HFFc6 (cell line): ENCODE measurements around the gene GPC1. TPM values are rescaled to one million over a fixed set of nuclear protein-coding genes. Genes with fewer than 3 reads are reported as not detected.

ENCODE experiments used
- DNase-seq: peaks from one replicate; pipeline ENCODE4 v3.0.0-alpha.2; 2018
- H3K27ac Mint-ChIP-seq: 2 replicates; pipeline ENCODE4 v1.8.0; 2020; ENCODE audit warnings: mild to moderate bottlenecking, mixed read lengths
- H3K27me3 Mint-ChIP-seq: 2 replicates; pipeline ENCODE4 v1.8.0; 2021; ENCODE audit warnings: mild to moderate bottlenecking, moderate library complexity, mixed read lengths; ENCODE audit not compliant: insufficient read depth
- H3K36me3 Mint-ChIP-seq: 2 replicates; pipeline ENCODE4 v1.8.0; 2021; ENCODE audit warnings: low read depth, mixed read lengths
- H3K4me1 Mint-ChIP-seq: 2 replicates; pipeline ENCODE4 v1.8.0; 2020; ENCODE audit warnings: low read depth, mixed read lengths
- H3K4me3 Mint-ChIP-seq: 2 replicates; pipeline ENCODE4 v1.8.0; 2020; ENCODE audit warnings: mild to moderate bottlenecking, moderate library complexity, mixed read lengths
- H3K9me3 Mint-ChIP-seq: 2 replicates; pipeline ENCODE4 v1.8.0; 2020; ENCODE audit warnings: mild to moderate bottlenecking, mixed read lengths
- total RNA-seq, 6 experiments: library from RNA; stranded (reverse); fragmentation: NEBNext Ultra II Directional; extraction: Animal tissue kit (Norgen Biotek cat#: 25700); gene quantifications; 2 replicates in 1 of 6; 3 replicates in 5 of 6; pipeline ENCODE4 v1.2.3, GENCODE V29; 2021
- TF ChIP-seq, protein P1 (sequence below): fragments of 200-600 bp; sonication (generic); IDR thresholded peaks from 2 replicates; pipeline ENCODE4 v1.5.0; 2021; ENCODE audit warnings: antibody characterized with exemption, mild to moderate bottlenecking

Gene GPC1
- total RNA-seq, 6 experiments from 2014 or later, result 315 to 403 (median 350) TPM

DNA sequence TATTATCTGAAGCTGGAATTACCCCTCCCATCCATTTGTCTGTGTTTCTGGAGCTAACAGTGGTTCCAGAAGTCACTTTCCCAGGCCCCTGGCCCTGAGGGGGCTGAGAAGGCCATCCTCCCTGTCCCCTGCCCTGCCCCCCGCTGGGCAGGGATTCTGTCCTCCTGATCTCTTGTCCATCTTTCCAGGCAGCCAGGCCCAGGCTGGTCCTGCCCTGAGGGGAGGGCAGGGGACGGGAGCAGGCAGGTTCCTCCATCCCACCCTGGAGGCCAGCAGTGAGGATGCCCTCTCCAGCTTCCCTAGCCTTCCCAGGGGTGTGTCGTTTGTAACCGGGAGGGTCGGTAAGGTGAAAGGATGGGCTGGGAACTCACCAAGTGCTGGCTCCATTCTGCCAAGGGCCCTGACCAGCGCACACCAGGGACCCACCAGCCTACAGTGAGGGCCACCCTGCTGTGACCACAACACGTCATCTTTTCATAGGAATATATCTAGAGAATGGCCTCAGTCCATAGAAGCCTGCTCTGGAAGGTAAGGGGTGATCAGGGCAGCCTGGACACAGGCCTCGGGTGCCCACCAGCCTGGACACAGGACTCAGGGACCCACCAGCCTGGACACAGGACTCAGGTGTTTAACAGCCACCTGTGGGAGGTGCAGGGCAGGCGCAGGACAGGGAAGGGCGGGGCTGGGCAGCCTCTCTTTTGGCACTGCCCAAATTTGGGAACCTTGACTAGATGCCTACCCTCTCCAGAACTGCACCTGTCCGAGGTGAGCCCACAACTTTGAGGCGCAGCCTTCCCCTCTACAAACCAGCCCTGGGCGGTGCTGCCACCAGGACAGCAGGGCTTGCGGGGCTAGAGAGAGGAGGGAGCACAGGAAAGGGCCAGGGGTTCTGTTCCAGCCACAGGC is 35.8 kb upstream of the GPC1 start:
- DNase-seq, result no peak
- no peaks in the 10 kb centered on the region for H3K4me1 Mint-ChIP-seq
- H3K4me3 Mint-ChIP-seq, result no peak overlapping the region
- H3K27me3 Mint-ChIP-seq, result no peaks in the 10 kb centered on the region; the same call in 1 of the 2 replicates
- TF ChIP-seq, protein P1, sequence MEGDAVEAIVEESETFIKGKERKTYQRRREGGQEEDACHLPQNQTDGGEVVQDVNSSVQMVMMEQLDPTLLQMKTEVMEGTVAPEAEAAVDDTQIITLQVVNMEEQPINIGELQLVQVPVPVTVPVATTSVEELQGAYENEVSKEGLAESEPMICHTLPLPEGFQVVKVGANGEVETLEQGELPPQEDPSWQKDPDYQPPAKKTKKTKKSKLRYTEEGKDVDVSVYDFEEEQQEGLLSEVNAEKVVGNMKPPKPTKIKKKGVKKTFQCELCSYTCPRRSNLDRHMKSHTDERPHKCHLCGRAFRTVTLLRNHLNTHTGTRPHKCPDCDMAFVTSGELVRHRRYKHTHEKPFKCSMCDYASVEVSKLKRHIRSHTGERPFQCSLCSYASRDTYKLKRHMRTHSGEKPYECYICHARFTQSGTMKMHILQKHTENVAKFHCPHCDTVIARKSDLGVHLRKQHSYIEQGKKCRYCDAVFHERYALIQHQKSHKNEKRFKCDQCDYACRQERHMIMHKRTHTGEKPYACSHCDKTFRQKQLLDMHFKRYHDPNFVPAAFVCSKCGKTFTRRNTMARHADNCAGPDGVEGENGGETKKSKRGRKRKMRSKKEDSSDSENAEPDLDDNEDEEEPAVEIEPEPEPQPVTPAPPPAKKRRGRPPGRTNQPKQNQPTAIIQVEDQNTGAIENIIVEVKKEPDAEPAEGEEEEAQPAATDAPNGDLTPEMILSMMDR, result no peak
- H3K36me3 Mint-ChIP-seq, result no peaks in the 10 kb centered on the region
- H3K9me3 Mint-ChIP-seq, result no peaks in the 10 kb centered on the region
- H3K27ac Mint-ChIP-seq, result no peak overlapping the region

DNA sequence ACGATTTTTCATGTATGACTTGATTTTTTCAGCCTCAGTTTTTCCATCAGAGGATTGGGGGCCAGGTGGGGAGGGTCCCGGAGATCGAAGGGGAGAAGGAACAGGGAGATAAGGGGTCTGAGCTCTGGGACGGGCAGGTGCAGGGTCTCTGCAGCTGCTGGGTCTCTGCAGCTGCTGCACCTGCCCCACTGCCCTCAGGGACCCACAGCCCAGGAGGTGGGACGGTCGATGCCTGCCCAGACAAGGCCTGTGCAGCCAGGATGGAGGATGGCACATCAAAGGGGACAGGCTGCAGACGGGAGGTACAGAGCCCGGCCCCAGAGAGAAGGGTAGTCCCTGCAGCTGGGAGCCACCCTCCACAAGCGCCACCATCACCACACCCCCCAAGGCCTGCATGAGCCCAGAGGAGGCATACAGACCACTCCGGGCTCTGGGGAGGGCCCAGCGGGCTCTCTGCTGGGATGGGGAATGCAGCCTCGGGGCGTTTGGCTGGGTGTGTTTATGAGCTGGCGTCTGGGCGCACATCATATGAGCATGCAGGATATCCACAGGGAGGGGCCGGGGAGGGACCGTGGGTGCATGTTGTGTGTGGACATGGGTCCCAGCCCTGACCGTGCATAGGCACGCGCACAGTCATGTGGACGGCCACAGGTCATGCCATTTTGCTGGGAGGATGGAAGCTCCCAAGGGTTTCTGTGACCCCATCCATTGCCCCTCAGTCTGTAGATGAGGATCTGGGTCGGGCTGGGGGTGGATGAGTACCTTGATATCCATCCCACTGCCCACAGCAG is 34.9 kb upstream of the GPC1 start:
- no peak for DNase-seq
- Mint-ChIP-seq H3K4me1 (no peaks in the 10 kb centered on the region), H3K27me3 (no peaks in the 10 kb centered on the region; the same call in 1 of the 2 replicates), H3K27ac (no peak overlapping the region), H3K36me3 (no peaks in the 10 kb centered on the region), H3K4me3 (no peak overlapping the region), H3K9me3 (no peaks in the 10 kb centered on the region)
- TF ChIP-seq, protein P1, result no peak

DNA sequence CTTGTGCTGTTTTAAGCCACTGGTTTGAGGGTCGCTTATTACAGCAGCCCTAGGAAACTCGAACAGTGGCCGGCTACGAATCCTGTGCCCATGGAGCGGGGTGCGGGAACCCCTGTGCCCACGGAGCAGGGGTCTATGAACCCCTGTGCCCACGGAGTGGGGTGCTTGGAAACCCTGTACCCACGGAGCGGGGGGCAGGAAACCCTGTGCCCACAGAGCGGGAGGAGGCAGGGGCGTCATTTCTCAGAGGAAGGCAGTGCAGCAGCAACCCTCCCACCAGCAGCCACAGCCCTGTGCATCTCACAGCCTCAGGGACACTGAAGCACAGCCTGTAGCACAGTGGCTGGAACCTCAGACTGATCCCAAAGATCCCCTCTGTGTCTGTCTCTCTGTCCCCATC is 34.2 kb upstream of the GPC1 start:
- Mint-ChIP-seq H3K9me3 (no peaks in the 10 kb centered on the region), H3K27ac (no peak overlapping the region), H3K4me3 (no peak overlapping the region), H3K27me3 (no peaks in the 10 kb centered on the region; the same call in 1 of the 2 replicates), H3K36me3 (no peaks in the 10 kb centered on the region), H3K4me1 (no peaks in the 10 kb centered on the region)
- DNase-seq, result no peak
- TF ChIP-seq, protein P1, result no peak

DNA sequence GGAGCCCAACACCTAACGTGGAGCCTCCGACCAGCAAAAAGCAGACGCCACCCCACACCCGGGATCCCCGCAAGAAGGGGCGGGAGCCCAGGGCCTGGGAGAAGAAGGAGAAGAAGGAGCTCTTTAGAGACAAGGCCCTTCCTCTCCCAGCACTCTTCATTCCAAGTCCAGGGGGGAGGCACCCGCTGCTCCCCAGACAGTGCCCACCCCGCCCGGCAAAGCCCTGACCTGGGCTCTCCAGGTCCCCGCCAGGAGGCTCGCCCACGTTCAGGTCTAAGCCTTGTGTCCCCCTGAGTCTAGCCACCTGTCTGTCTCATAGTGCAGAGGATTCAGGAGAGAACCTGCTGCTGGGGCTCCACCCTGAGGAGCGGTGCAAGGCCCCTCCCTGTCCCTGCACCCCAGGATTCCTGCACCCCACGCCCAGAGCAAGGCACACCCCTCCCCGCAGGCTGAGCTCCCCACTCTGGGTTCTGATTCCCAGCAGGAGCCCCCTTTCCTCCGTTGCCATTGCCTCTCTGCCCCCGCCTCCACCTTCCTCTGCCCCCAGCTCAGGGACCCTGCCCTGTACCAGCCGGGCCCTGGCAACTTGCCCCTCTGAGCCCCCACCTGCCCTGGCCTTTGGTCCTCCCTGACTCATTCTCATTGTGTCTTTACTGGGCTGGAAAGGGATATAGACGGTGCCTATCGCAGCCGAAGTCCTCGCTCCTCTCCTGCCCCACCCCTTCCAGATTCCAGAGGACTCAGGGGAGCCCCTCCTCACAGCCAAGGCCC is 33.5 kb upstream of the GPC1 start:
- no peaks in the 10 kb centered on the region for H3K9me3 Mint-ChIP-seq
- no peak overlapping the region for H3K27ac Mint-ChIP-seq
- DNase-seq, result no peak
- no peak overlapping the region for H3K4me3 Mint-ChIP-seq
- H3K4me1 Mint-ChIP-seq, result no peaks in the 10 kb centered on the region
- TF ChIP-seq, protein P1, result no peak
- no peaks in the 10 kb centered on the region for H3K36me3 Mint-ChIP-seq
- H3K27me3 Mint-ChIP-seq, result no peaks in the 10 kb centered on the region; the same call in 1 of the 2 replicates

DNA sequence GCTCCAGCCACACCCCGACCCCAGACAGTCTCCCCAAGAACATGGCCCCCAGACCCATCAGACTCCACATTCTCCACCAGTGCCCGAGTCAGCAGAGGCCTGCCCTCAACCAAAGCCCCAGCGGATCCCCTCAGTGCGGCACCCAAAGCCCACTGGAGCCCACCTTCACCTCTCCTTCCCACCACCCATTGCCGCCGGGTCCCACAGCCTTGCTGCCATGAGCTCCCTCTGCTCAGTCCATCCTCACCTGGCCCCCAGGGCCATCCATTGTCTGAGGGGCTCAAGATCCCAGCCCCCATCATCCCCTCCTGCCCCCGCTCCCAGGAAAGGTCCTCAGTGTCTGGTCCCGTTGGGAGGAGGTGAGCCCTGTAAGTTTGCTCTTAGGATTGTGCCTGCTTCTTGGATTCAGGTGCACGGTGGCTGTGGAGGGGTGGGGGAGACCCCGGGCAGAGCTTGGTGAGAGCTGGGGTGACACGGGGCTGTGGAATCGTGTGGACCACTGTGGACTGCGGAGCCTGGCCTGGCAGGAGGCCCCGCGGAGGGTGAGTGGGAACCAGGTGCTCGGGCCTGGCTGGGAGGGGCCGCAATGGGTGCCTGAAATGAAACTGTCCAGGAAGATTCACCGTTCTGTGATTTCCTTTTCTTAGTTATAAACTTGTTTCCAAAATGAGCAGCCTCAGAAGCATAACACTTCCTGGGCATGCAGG is 32.7 kb upstream of the GPC1 start:
- Mint-ChIP-seq H3K9me3 (no peaks in the 10 kb centered on the region), H3K4me3 (no peak overlapping the region), H3K27ac (no peak overlapping the region), H3K4me1 (no peaks in the 10 kb centered on the region), H3K27me3 (peaks cover 2% of the 10 kb centered on the region; the same call in 1 of the 2 replicates), H3K36me3 (no peaks in the 10 kb centered on the region)
- DNase-seq, result no peak
- TF ChIP-seq, protein P1, result no peak
